B cell (primary cell): ENCODE results near the gene MPPE1.

Experiments
- EZH2 ChIP-seq: IDR thresholded peaks from 2 replicates; pipeline ENCODE4 v1.6.1; 2012; ENCODE audit warnings: borderline replicate concordance, low read depth, mild to moderate bottlenecking, moderate library complexity, low read length; ENCODE audit not compliant: insufficient read depth, poor library complexity, severe bottlenecking
- TF ChIP-seq, protein P1 (sequence below): fragments of 200-600 bp; IDR thresholded peaks from one replicate; pipeline ENCODE4 v1.8.0; 2022; ENCODE audit warnings: antibody characterized with exemption, mild to moderate bottlenecking

DNA sequence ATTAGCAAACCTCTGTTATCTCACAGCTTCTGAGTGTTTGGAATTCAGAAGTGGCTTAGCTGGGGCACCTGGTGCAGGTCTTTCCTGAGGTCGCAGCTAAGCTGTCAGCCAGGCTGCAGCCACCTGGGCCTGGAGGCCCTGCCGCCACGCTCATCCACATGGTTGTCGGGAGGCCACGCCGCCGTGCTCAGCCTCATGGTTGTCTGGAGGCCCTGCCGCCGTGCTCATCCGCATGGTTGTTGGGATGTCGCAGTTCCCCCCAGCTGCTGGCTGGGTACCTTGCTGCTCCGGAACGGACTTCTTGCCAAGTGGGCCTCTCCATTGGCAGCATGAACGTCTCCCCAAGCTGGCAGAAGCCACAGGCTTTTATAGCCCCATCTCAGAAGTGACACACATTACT lies 24.3 kb upstream of the MPPE1 start:
- TF ChIP-seq EZH2, result no peak
- TF ChIP-seq, protein P1, sequence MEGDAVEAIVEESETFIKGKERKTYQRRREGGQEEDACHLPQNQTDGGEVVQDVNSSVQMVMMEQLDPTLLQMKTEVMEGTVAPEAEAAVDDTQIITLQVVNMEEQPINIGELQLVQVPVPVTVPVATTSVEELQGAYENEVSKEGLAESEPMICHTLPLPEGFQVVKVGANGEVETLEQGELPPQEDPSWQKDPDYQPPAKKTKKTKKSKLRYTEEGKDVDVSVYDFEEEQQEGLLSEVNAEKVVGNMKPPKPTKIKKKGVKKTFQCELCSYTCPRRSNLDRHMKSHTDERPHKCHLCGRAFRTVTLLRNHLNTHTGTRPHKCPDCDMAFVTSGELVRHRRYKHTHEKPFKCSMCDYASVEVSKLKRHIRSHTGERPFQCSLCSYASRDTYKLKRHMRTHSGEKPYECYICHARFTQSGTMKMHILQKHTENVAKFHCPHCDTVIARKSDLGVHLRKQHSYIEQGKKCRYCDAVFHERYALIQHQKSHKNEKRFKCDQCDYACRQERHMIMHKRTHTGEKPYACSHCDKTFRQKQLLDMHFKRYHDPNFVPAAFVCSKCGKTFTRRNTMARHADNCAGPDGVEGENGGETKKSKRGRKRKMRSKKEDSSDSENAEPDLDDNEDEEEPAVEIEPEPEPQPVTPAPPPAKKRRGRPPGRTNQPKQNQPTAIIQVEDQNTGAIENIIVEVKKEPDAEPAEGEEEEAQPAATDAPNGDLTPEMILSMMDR, result no peak
